HT-29 (cell line): ENCODE data around the gene FGF18. TPM values are rescaled to one million over a fixed set of nuclear protein-coding genes. Genes with fewer than 3 reads are reported as not detected.

Source experiments
- DNase-seq: peaks from one replicate; pipeline ENCODE4 v3.0.0-alpha.2; 2015; ENCODE audit warnings: low spot score
- total RNA-seq: library from RNA; depleted of rRNA; stranded (reverse); fragments of >200 nt; shearing (Covaris generic); gene quantifications from 2 replicates; pipeline ENCODE4 v1.2.3, GENCODE V29; 2014

The FGF18 gene
- total RNA-seq, 1 experiment from 2014 or later, result 0.58 TPM

GRCh38 chr5:171441246-171441791 lies 21.9 kb downstream of the FGF18 start:
- no peak for DNase-seq

GRCh38 chr5:171442287-171443042 lies 23.0 kb downstream of the FGF18 start:
- no peak for DNase-seq

GRCh38 chr5:171444582-171444981 lies 25.1 kb downstream of the FGF18 start:
- DNase-seq, result no peak

- no peak for DNase-seq
Measured at GRCh38 chr5:171445644-171446516, 26.4 kb downstream of the FGF18 start.

GRCh38 chr5:171447226-171447625 lies 27.8 kb downstream of the FGF18 start:
- DNase-seq, result no peak

- no peak for DNase-seq
Measured at GRCh38 chr5:171449426-171449825, 30.0 kb downstream of the FGF18 start.

GRCh38 chr5:171450423-171451331 lies 31.2 kb downstream of the FGF18 start:
- DNase-seq, result peak; percentile 25

- no peak for DNase-seq
Measured at GRCh38 chr5:171451421-171451820, 32.0 kb downstream of the FGF18 start.

- no peak for DNase-seq
Measured at GRCh38 chr5:171453056-171453725, 33.7 kb downstream of the FGF18 start.

- DNase-seq, result no peak
Measured at GRCh38 chr5:171453988-171454387, 34.5 kb downstream of the FGF18 start.

GRCh38 chr5:171454549-171454948 lies 35.1 kb downstream of the FGF18 start:
- DNase-seq, result no peak

- no peak for DNase-seq
Measured at GRCh38 chr5:171455522-171455921, 36.1 kb downstream of the FGF18 start.

GRCh38 chr5:171457208-171457981 lies 37.9 kb downstream of the FGF18 start:
- DNase-seq, result no peak

- no peak for DNase-seq
Measured at GRCh38 chr5:171459839-171460238, 40.4 kb downstream of the FGF18 start.

GRCh38 chr5:171462136-171462927 lies 42.9 kb downstream of the FGF18 start:
- no peak for DNase-seq

- no peak for DNase-seq
Measured at GRCh38 chr5:171462928-171463861, 43.7 kb downstream of the FGF18 start.

- DNase-seq, result no peak
Measured at GRCh38 chr5:171463862-171464229, 44.4 kb downstream of the FGF18 start.

GRCh38 chr5:171464829-171465228 lies 45.4 kb downstream of the FGF18 start:
- DNase-seq, result no peak
